Neural cell (in vitro differentiated cells): ENCODE measurements around the gene RNF138. TPM values are rescaled to one million over a fixed set of nuclear protein-coding genes. Genes with fewer than 3 reads are reported as not detected.

Source experiments
- H2AFZ ChIP-seq: fragments of 200-600, 300-800 bp; sonication (generic), shearing (Covaris generic); 2 replicates; pipeline ENCODE4 v1.6.0; 2014; ENCODE audit warnings: low read depth, mild to moderate bottlenecking, antibody characterized with exemption, low read length, moderate library complexity
- H3F3A ChIP-seq: fragments of 200-600 bp; shearing (Covaris generic); 2 replicates; pipeline ENCODE4 v1.6.1; 2016; ENCODE audit warnings: mild to moderate bottlenecking, moderate library complexity, mixed read lengths, antibody characterized with exemption, low read length; ENCODE audit not compliant: insufficient read depth, poor library complexity, severe bottlenecking
- H3K27ac ChIP-seq: fragments of 200-600, 300-800 bp; sonication (generic), shearing (Covaris generic); 2 replicates; pipeline ENCODE4 v1.5.1; 2014; ENCODE audit warnings: mild to moderate bottlenecking, low read length, moderate library complexity
- H3K27me3 ChIP-seq: fragments of 300-800, 200-600 bp; sonication (generic), shearing (Covaris generic); 2 replicates; pipeline ENCODE4 v1.6.0; 2014; ENCODE audit warnings: mild to moderate bottlenecking, low read depth, low read length, moderate library complexity; ENCODE audit not compliant: insufficient read depth
- H3K36me3 ChIP-seq: fragments of 300-800, 200-600 bp; sonication (generic), shearing (Covaris generic); 2 replicates; pipeline ENCODE4 v1.5.1; 2014; ENCODE audit warnings: mild to moderate bottlenecking, antibody characterized with exemption, low read length, moderate library complexity; ENCODE audit not compliant: insufficient read depth
- H3K4me2 ChIP-seq: fragments of 300-800, 200-600 bp; sonication (generic), shearing (Covaris generic); 2 replicates; pipeline ENCODE4 v1.6.0; 2014; ENCODE audit warnings: mild to moderate bottlenecking, low read length
- H3K4me3 ChIP-seq: fragments of 300-800, 200-600 bp; sonication (generic), shearing (Covaris generic); 2 replicates; pipeline ENCODE4 v1.5.1; 2014; ENCODE audit warnings: mild to moderate bottlenecking, low read length, moderate library complexity
- H3K79me2 ChIP-seq: fragments of 200-600 bp; shearing (Covaris generic); replicated peaks from 2 replicates; pipeline ENCODE4 v1.6.0; 2014; ENCODE audit warnings: mild to moderate bottlenecking, low read length, moderate library complexity; ENCODE audit not compliant: insufficient read depth
- H3K9ac ChIP-seq: fragments of 300-800, 200-600 bp; sonication (generic), shearing (Covaris generic); 2 replicates; pipeline ENCODE4 v1.6.1; 2016; ENCODE audit warnings: mild to moderate bottlenecking, low read length, mixed read lengths
- H3K9me2 ChIP-seq: fragments of 200-600 bp; shearing (Covaris generic); 2 replicates; pipeline ENCODE4 v1.6.1; 2016; ENCODE audit warnings: mild to moderate bottlenecking, low read length, mixed read lengths; ENCODE audit not compliant: insufficient read depth
- H3K9me3 ChIP-seq: fragments of 200-600, 300-800 bp; sonication (generic), shearing (Covaris generic); 2 replicates; pipeline ENCODE4 v1.6.1; 2016; ENCODE audit warnings: mild to moderate bottlenecking, mixed run types, low read length, moderate library complexity, mixed read lengths
- H4K20me1 ChIP-seq: fragments of 200-600 bp; shearing (Covaris generic); 2 replicates; pipeline ENCODE4 v1.6.1; 2016; ENCODE audit warnings: mild to moderate bottlenecking, mixed run types; ENCODE audit not compliant: insufficient read depth
- CTCF ChIP-seq: fragments of 450-650 bp; IDR thresholded peaks from 2 replicates; pipeline ENCODE4 v1.5.1; 2014; ENCODE audit warnings: antibody characterized with exemption, mild to moderate bottlenecking, moderate library complexity; ENCODE audit not compliant: poor library complexity, severe bottlenecking
- EP300 ChIP-seq: fragments of 450-650 bp; conservative IDR thresholded peaks from 2 replicates; pipeline ENCODE4 v1.6.1; 2014; ENCODE audit warnings: antibody characterized with exemption, mild to moderate bottlenecking, moderate library complexity; ENCODE audit not compliant: poor library complexity, severe bottlenecking
- EZH2 ChIP-seq: fragments of 200-600, 300-800 bp; shearing (Covaris generic), sonication (generic); IDR thresholded peaks from 2 replicates; pipeline ENCODE4 v1.6.1; 2014; ENCODE audit warnings: antibody characterized with exemption, low read length, borderline replicate concordance, mild to moderate bottlenecking; ENCODE audit not compliant: insufficient read depth, poor library complexity, severe bottlenecking
- MXI1 ChIP-seq: fragments of 450-650 bp; conservative IDR thresholded peaks from 2 replicates; pipeline ENCODE4 v1.6.1; 2014; ENCODE audit warnings: antibody characterized with exemption, mild to moderate bottlenecking; ENCODE audit not compliant: poor library complexity, severe bottlenecking
- POLR2AphosphoS5 ChIP-seq: IDR thresholded peaks from 2 replicates; pipeline ENCODE4 v1.6.1; 2012
- RAD21 ChIP-seq: fragments of 450-650 bp; conservative IDR thresholded peaks from 2 replicates; pipeline ENCODE4 v1.6.1; 2014; ENCODE audit warnings: antibody characterized with exemption, mild to moderate bottlenecking, moderate library complexity
- REST ChIP-seq: IDR thresholded peaks from 2 replicates; pipeline ENCODE4 v1.6.1; 2012; ENCODE audit warnings: borderline replicate concordance
- SMC3 ChIP-seq: fragments of 450-650 bp; conservative IDR thresholded peaks from 2 replicates; pipeline ENCODE4 v1.6.1; 2014; ENCODE audit warnings: antibody characterized with exemption, mild to moderate bottlenecking, moderate library complexity; ENCODE audit not compliant: poor library complexity
- TAF1 ChIP-seq: IDR thresholded peaks from 2 replicates; pipeline ENCODE4 v1.6.1; 2012; ENCODE audit warnings: low read depth
- polyA plus RNA-seq: library from polyadenylated mRNA; depleted of rRNA; stranded (reverse); fragments of >200 nt; gene quantifications from 2 replicates; pipeline ENCODE4 v1.2.3, GENCODE V29; 2014
- small RNA-seq, 3 experiments: library from RNA; depleted of rRNA; stranded (forward); fragments of <200 nt; gene quantifications; one replicate each; pipeline ENCODE3, GENCODE V24; 2012

The RNF138 gene
- polyA plus RNA-seq, 1 donor from 2014 or later: 40.3 TPM

- Histone ChIP-seq H3K36me3 (no peaks in the 10 kb centered on the region), H3K79me2 (no peaks in the 10 kb centered on the region)
These were observed 85.9 kb downstream of the RNF138 start for GRCh38 chr18:32177530-32177929.

More at GRCh38 chr18:32177530-32177929, 85.9 kb downstream of the RNF138 start:
- Histone ChIP-seq H4K20me1 (no peaks in the 10 kb centered on the region), H3K9me2 (no peaks in the 10 kb centered on the region), H3K4me3 (no peak overlapping the region), H3K27me3 (no peaks in the 10 kb centered on the region), H3K27ac (no peak overlapping the region), H3K4me2 (no peak overlapping the region), H2AFZ (no peak overlapping the region), H3F3A (no peaks in the 10 kb centered on the region), H3K9ac (no peak overlapping the region), H3K9me3 (no peaks in the 10 kb centered on the region)
- TF ChIP-seq POLR2AphosphoS5 (no peak), SMC3 (no peak), EZH2 (no peak), TAF1 (no peak), REST (no peak), MXI1 (no peak), RAD21 (no peak), EP300 (no peak), CTCF (no peak)

Small RNA genes lying within 50 kb of the gene (small RNA-seq; reads per million reads assigned to genes)
- gene RNA5SP453: 0 reads per million in 3 experiments

Other genes starting within 250 kb of the RNF138 start
- 57.8 and 60.2 TPM in 2 replicates for gene TRAPPC8, start 148.7 kb upstream of the RNF138 start, polyA plus RNA-seq
- gene RNF125, start 73.0 kb upstream of the RNF138 start, polyA plus RNA-seq: 0.04 and 2.3 TPM in 2 replicates
- not detected in 2 replicates for gene MEP1B, start 98.2 kb downstream of the RNF138 start, polyA plus RNA-seq